DMS153 (cell line): ENCODE measurements around the gene OR10C1.
"Not testable (repeated sequence)": the region's sequence is repeated elsewhere in the genome, so short reads cannot be mapped to it uniquely, and the experiment has no call there.

ENCODE experiments used
- DNase-seq: peaks from one replicate; lab custom pipeline; 2025; lab: John Stamatoyannopoulos, UW

OR10C1 gene, protein sequence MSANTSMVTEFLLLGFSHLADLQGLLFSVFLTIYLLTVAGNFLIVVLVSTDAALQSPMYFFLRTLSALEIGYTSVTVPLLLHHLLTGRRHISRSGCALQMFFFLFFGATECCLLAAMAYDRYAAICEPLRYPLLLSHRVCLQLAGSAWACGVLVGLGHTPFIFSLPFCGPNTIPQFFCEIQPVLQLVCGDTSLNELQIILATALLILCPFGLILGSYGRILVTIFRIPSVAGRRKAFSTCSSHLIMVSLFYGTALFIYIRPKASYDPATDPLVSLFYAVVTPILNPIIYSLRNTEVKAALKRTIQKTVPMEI

DNA sequence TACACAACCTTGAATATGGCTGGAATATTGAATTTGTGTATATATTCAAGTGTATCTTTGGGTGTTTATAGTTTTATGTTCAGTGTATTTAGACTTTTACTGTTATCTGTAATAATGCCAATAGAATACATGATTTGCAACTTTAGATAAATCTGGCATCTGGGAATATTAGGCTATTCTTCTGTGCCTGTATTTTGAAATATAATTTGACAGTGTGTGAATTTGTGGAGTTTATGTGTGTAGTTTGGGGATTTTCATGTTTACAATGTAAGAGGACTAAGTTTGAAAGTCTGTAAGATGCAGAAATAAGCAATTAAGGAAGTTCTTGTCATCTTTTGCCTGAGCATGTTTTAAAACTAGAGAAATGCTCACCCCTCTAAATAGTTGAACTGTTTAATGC is at the start of gene OR10C1:
OR10C1 (plus strand) TSS at position 301 of the 400 bp plus-strand sequence. CDS start 710 bp downstream, outside the sequence.
- no peak for DNase-seq

DNA sequence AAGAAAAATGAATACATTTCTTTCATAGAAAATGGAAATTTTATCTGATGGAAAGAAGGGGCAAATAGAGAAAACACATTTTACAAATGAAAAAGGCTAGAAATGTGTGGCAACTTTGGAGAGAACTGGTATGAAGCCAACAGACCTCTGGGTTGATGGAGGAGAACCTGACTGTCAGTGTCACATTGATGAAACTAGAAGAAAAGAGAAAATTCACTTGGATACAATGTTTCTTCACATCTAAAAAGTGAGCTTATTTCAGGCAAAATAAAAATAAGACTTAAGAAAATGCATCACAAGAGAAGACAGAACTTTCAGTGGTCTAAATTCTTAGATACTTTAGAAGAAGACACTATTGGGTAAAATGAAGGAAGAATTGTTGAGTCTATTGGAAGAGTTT is 43.8 kb upstream of the OR10C1 start, which contains the start of gene OR12D2:
OR12D2 (plus strand) TSS at position 301 of the 400 bp plus-strand sequence. CDS start 1,069 bp downstream, outside the sequence.
- no peak for DNase-seq

DNA sequence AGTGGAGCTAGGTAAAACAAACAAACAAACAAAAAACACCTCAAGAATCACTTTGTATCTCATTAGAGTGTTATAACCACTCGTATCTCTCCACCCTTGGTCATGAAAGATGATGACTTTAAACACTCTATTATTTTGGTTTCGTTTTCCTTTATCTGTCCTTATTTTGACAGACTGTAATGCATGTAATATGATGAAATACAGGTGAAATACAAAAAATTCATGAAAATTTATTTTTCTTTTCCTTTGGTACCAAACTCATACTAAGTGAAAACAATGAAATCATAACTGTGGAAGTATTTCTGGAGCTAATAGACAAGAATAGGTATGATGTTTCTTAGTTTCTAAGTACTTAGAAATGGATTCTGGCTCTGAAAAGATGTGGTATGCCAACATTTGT is 39.6 kb upstream of the OR10C1 start:
- DNase-seq: no peak

DNA sequence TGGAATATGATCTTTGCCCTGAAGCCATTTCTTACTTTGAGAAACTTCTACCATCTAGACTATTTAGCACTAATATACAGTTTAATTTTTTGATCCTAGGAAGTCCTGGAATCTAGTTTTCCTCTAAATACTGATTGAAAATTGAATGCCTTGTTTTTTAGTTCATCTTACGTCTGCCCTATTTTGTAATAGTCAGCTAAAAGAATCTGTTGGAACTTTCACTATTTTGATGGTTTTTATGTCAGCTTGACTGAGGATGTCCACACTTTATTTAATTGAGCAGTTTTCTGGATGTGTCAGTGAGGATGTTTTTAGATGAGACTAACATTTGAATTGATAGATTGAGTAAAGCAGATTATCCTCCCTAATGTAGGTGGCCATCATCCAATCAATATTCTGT is 35.3 kb upstream of the OR10C1 start:
- no peak for DNase-seq

DNA sequence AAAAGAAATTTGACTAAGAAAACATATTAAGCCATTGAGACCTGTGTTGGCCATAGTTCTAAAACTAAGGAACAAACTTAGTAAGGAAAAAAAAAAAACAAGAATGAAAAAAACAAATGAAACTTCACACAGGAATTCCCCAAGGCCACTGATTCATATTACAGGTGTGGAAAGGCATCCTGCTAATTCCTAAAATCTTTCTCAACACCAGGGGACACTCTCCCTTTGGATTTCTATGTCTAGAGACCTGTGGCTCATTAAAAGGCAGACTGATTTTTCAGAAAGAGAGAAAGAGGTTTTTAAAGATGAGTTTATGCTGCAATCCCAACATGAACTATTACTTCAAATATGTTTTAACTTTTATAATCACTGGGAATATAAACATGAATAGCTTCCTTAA is 24.5 kb upstream of the OR10C1 start, which contains the start of gene OR12D1:
OR12D1 (plus strand) TSS at position 341 of the 400 bp plus-strand sequence.
- no peak for DNase-seq

DNA sequence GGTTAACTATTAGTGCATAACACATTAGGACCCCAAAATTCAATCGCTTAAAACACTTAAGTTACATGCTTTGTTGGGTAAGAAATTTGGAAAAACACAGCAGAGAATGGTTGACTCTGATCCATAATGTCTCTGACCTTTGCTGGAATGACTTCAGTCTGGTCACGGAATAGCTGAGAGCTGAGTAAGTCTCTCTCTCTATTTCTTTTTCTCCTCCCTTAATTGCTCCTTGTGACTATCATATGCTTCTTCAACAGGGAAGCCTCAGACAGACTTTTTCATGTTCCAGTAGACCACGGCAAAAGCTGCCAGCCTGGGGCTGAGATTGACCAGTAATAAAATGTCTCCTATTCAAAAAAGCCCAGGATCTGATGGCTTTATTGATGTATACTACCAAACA is 19.6 kb upstream of the OR10C1 start:
- DNase-seq: no peak

DNA sequence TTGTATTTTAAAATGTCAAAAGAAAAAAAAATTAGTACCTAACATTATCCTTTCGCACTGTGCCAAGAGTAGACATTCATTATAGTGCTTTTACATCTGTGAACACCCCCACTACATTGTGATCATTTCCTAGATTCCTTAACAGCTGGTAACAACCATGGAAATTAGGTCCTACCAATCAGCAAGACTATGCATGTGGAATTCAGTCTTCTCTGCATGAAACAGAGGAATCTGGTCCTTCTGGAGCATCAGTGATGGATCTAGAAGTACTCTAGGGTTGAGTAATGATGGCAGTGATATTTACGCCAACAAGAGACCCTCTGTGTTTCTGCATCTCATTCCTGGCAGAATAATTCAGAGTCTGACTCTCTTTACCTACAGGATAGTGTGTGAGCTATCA is 14.9 kb upstream of the OR10C1 start:
- no peak for DNase-seq

DNA sequence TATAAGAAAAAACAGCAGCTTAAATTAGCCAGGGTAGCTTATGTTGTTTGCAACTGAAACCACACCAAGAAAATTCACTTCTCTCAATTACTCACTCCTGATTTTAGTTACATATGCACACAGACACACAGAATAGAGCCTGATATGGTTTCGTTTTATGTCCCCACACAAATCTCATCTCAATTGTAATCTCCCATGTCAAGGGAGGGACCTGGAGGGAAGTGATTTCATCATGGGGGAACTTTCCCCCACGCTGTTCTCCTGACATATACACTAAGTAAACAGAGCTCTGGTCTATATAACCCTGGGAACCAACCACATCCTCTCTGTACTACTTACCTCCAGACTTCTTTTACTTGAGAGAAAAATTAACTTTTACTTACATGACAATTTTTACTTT is 14.5 kb upstream of the OR10C1 start:
- DNase-seq: no peak

DNA sequence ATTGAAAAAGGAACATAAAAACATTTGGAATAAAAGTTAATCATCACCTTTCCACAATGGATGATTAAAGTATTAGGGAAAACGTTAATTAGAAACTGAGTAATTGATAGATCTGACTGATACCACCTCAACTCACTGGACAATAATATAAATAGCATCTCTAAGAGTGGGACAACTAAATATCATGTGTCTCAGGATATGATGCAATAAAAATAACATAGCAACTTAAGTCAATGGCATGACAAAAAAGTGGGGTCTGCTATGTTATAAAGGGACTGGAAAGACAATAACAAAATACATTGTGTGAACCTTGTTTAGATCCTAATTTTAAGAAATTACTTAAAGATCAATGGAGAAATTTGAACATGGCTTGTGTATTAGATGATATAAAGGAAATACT is 14.0 kb upstream of the OR10C1 start:
- DNase-seq: no peak

DNA sequence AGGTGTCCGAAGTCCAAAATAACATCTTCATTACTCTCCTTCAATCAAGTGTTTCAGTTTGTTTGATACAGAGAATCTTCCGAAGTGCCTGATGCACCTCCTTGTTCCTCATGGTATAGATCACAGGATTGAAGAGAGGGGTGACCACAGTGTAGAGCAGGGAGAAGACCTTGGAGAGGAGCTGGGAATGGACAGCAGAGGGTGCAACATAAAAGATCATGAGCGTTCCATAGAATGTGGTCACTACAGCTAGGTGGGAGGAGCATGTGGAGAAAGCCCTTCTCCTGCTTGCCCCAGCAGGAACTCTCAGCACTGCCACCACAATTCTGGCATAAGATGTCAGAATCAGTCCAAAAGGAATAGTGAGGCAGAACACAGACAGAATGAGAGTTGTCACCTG is 12.5 kb upstream of the OR10C1 start:
- no peak for DNase-seq

DNA sequence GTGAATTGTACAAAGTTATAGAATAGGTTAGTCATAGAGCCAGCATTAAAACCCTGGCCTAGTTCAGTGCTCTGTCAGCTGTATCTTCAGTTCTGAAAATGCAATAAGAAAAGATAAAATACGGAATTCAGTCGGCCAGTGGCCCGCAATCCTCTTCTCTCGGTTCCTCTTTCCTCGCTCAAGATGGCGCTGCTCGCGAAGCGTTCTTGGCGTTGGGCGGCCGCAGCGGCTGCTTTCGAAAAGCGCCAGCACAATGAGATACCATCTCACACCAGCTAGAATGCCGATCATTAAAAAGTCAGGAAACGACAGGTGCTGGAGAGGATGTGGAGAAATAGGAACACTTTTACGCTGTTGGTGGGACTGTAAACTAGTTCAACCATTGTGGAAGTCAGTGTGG is 2.4 kb upstream of the OR10C1 start:
- DNase-seq: not testable (repeated sequence)

DNA sequence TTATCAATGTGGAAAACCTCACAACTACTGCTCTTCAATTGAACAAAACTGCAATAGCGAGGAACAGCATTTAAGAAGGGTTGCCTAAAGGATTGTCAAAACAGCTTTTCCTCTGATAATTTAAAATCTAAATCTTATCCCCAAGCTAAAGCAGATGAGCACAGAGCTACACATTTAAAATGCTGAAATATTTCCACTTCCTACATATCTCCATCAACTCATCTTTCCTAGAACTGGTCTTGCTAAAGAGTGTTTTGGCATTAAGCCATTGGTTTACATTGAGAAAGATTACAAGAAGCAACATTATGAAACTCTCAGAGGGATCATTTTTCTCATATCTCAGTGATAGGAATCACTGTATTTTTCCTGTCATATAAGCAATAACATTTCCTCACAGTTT is 3.6 kb downstream of the OR10C1 start:
- no peak for DNase-seq

DNA sequence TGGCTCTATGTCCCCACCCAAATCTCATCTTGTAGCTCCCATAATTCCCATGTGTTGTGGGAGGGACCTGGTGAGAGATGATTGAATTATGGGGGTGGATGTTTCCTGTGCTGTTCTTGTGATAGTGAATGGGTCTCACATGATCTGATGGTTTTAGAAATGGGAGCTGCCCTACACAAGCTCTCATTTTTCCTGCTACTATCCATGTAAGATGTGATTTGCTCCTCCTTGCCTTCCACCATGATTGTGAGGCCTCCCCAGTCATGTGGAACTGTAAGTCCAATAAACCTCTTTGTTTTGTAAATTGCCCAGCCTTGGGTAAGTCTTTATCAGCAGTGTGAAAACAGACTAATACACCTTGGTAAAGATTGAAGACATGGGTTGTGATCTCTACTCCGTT is 4.9 kb downstream of the OR10C1 start:
- not testable (repeated sequence) for DNase-seq

DNA sequence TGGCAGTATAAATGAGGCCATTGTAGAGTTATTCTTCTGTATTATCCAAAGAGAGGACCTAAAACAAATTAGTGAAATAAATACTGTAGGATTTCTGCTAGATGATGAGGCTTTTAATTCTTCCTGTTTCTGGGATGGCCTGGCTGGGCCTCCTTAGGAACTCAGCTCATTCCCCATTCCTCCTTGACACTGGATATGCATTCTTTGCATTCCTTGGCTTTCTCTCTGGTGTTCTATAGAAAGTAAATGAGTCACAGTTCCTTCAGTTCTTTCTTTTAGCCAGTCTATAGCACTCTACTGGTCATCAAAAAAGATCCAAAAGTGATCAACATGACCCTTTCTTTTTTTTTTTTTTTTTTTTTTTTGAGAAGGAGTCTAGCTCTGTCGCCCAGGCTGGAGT is 8.6 kb downstream of the OR10C1 start:
- no peak for DNase-seq

DNA sequence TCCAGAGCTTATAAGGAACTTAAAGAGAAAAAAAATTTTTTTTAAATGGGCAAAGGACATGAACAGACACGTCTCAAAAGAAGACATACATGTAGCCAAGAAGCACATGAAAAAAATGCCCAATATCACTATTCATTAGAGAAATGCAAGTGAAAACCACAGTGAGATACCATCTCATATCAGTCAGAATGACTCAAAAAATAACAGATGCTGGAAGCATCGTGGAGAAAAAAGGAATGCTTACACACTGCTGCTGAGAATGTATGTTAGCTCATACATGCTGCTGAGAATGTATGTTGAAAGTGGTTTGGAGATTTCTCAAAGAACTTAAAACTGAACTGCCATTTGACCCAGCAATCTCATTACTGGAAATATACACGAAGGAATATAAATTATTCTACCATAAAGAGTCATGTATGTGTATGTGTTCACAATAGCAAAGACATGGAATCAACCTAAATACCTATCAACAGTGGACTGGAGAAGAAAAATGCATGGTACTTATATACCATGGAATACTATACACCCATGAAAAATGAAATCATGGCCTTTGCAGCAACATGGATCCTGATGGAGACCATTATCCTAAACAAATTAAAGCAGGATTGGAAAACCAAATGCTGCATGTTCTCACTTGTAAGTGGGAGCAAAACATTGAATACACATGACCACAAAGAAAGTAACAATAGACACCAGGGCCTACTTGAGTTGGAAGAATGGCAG is 12.5 kb downstream of the OR10C1 start:
- DNase-seq: no peak

DNA sequence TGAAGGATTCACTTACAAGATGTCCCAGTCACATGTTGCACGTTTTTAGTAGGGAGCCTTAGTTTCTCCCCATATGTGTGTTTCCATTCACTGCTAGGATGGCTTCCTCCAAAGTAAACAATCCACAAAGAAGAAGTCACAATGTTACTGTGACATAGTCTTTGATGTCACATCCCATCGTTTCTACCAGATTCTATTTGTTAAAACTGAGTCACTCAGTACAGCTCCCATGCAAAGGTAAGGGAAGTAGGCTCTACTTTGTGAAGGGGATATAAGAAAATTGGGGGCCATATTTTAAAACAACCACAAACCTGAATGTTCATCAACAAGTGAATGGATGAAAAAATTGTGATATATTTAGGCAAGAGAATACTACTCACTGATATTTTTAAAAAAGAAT is 17.9 kb downstream of the OR10C1 start, which contains the start of the genes OR11A1 and OR2H1:
OR11A1 (minus strand) TSS at position 101 of the 400 bp plus-strand sequence. CDS start 29,430 bp downstream, outside the sequence.
OR2H1 (plus strand) TSS at position 185 of the 400 bp plus-strand sequence. CDS start 4,615 bp downstream, outside the sequence.
- DNase-seq: no peak

DNA sequence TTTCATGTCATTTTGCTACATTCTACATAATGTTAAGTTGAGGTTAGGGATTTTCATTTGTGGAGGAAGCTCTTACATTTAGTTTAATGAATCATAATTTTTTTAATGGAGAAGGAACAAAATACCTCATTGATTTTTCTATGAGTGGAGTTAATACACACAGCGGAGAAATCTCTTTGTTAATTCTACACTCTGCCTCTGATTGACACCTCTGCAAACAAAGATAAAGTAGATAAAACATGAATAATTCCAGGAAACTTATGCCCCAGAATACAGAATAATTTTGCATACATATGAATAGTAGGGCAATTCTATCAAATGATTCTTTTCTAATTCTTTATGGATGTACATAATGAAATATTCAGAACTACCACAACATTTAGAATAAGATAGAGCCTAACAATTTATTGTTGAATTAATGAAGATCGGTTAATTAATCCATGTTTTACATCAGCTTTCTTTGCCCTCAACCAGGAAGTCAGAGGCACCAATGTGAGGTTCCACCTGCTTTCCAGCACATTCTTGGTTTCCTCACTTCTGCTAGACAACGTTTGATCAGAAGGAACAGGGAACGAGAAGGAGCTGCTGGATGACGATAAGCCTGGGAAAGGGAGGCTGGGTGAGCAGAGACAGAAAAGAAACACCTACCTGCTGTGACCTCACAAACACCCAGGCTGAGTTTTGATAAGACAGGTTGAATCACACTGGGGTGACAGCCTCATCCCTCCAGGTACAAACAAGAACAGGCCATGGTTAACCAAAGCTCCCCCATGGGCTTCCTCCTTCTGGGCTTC is 22.1 kb downstream of the OR10C1 start:
- DNase-seq: no peak

DNA sequence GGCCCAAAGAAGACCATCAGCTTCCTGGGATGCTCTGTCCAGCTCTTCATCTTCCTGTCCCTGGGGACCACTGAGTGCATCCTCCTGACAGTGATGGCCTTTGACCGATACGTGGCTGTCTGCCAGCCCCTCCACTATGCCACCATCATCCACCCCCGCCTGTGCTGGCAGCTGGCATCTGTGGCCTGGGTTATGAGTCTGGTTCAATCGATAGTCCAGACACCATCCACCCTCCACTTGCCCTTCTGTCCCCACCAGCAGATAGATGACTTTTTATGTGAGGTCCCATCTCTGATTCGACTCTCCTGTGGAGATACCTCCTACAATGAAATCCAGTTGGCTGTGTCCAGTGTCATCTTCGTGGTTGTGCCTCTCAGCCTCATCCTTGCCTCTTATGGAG is 22.9 kb downstream of the OR10C1 start:
- DNase-seq: no peak

DNA sequence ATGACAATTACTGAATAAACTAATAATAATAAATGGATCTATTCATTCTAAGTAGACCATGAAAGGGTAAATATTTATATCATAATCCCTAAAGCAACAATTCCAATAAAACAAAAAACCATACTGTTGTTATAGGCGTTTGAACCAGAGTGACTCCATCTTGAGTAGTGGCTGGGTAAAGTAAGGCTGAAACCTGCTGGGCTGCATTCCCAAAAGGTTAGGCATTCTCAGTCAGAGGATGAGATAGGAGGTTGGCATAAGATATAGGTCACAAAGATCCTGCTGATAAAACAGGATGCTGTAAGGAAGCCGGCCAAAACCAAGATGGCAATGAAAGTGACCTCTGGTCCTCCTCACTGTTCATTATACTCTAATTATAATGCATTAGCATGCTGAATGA is 26.2 kb downstream of the OR10C1 start:
- DNase-seq: no peak

DNA sequence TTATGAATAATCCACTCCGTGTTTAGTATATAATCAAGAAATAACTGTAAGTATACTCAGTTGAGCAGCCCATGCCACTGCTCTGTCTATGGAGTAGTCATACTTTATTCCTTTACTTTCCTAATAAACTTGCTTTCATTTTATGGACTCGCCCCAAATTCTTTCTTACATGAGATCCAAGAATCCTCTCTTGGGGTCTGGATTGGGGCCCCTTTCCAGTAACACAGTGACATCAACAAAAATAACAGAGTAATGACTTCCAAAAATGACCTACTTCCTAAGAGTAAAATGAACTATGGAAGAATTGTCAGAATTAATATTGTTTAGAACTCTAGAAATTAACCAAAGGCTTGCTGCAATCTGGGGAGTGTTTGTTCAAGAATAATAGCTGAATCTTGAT is 26.7 kb downstream of the OR10C1 start:
- no peak for DNase-seq

DNA sequence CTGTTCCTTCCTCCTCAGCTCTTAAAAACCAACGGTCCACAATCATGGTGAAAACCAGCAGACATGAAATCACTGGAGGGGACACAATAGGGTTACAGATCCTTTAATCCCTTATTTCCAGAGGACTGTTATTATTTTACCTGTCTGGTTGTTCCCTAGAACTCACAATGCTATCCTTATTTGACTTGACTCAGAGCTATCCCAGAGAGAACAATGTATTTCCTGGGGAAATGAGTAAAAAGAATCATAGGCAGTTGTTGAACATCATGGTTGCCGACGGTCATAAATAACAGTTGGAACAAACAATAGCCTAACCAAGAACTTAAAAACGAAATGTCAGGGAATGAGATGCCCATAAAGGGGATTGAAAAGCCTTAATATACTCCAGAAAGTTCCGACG is 27.1 kb downstream of the OR10C1 start:
- DNase-seq: no peak

DNA sequence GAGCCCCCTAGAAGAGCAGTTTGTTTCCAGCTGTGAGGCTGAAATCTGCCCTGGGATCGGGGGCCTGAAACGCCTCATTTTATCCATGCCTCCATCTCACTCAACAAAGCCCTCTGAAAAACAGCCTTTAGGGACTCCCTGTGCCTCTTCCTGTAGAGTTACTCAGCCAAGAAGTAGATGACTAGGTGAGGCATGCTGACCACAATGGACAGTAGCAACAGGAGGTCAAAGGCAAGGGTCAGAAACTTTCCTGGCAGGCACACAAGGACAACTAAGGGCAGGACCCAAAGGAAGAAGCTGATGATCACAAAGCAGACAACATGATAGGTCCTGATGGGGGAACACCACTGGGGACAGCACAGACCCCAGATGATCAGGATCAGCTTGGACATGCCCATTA is 35.9 kb downstream of the OR10C1 start:
- no peak for DNase-seq
